ENCODE results near the gene GPR108.

GPR108 gene

DNA sequence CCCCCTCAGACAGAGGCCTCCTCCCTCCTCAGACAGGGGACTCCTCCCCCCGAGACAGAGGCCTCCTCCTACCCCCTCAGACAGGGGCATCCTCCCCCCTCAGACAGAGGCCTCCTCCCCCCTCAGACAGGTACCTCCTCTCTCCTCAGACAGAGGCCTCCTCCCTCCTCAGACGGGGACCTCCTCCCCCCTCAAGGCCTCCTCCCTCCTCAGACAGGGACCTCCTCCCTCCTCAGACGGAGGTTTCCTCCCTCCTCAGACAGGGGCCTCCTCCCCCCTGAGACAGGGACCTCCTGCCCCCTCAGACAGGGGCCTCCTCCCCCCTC, 30.8 kb downstream of the GPR108 start:
- in situ Hi-C loops (cut with HindIII; ENCODE audit: low sequenced_read_pairs), result no loop called here
- TF ChIP-seq, protein P1, sequence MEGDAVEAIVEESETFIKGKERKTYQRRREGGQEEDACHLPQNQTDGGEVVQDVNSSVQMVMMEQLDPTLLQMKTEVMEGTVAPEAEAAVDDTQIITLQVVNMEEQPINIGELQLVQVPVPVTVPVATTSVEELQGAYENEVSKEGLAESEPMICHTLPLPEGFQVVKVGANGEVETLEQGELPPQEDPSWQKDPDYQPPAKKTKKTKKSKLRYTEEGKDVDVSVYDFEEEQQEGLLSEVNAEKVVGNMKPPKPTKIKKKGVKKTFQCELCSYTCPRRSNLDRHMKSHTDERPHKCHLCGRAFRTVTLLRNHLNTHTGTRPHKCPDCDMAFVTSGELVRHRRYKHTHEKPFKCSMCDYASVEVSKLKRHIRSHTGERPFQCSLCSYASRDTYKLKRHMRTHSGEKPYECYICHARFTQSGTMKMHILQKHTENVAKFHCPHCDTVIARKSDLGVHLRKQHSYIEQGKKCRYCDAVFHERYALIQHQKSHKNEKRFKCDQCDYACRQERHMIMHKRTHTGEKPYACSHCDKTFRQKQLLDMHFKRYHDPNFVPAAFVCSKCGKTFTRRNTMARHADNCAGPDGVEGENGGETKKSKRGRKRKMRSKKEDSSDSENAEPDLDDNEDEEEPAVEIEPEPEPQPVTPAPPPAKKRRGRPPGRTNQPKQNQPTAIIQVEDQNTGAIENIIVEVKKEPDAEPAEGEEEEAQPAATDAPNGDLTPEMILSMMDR (IDR thresholded peaks at IDR 0.05; ENCODE audit: low read depth, low read length, missing control alignments), result no peak
- no peak overlapping the region for H3K4me3 ChIP-seq (ENCODE audit: low read depth, low read length)
- DNase-seq (ENCODE audit: low read depth), result no peak

DNA sequence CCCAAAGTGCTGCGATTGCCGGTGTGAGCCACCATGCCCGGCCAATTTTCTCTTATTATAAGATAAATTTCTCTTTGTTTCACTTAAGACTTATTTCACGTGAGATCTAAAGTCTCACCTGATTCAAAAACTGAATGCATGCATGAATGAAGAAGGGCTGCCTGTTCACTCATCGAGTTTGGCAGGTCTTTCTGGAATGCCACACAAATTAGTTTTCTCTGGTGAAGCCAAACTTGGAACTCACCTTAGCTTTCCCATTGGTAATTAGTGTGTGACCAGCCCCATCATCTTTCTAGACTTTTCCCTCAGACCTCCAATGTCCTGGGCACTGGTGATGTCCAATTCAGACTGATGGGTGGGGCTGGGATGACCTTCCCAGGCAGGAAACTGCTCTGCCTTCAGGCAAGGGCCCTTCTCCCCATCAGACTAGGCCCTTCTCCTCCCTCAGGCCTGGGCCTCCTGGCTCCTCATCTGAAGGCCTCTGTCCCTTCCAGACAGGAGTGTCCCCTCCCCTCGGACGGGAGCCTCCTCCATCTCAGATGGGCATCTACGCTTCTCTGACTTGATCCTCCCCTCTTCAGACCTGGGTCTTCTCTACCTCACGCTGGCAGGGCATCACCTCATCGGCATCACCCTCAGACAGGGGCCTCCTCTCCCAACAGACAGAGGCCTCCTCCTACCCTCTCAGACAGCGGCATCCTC, 31.3 kb downstream of the GPR108 start:
- TF ChIP-seq, protein P1 (IDR thresholded peaks at IDR 0.05; ENCODE audit: low read depth, low read length, missing control alignments), result no peak

DNA sequence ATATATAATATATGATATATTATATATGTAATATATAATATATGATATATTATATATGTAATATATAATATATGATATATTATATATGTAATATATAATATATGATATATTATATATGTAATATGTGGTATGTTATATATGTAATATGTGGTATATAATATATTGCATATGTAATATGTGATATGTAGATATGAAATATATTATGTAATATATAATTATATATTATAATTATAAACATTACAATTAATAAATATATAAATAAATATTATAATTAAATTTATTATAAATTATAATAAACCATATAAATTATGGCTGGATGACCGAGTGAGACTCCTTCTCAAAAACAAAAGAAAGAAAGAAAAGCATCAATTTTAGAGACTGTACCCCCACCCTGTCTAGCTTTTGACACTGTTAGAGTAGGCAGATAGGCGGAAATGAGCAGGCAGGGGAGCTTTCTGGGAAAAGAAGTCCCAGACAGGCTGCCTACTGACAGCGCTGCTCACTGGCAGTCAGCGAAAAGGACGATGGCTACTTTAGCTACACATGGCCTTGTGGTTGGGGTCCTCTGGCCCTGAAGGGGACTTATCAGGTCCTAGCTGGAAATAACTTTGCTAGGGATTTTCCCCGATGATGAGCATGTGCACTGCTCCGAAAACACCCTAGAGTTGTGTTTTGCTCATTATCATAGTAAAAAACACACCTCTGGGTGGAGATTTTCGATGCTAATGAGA, 36.6 kb downstream of the GPR108 start:
- no peak for DNase-seq (ENCODE audit: low read depth)
- H3K4me3 ChIP-seq (ENCODE audit: low read depth, low read length), result no peak overlapping the region
- in situ Hi-C loops (cut with HindIII; ENCODE audit: low sequenced_read_pairs), result no loop called here
- TF ChIP-seq, protein P1 (IDR thresholded peaks at IDR 0.05; ENCODE audit: low read depth, low read length, missing control alignments), result no peak

More for the DNA sequence above, 31.3 kb downstream of the GPR108 start:
- no peak for DNase-seq (ENCODE audit: low read depth)
- no peak overlapping the region for H3K4me3 ChIP-seq (ENCODE audit: low read depth, low read length)
- in situ Hi-C loops (cut with HindIII; ENCODE audit: low sequenced_read_pairs), result no loop called here

DNA sequence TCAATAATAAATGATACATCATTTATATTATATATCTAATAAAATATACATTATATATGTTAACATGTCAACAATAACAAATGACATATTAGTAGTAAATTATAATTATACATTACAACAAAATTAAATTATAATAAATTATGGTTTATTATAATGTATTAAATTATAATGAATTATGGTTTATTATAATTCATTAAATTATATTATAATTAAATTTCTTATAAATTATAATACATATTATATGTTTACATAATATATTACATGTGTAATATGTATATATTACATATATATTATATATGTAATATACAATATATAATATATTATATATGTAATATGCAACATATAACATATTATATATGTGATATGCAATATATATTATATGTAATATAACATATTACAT, 37.4 kb downstream of the GPR108 start:
- no peak for DNase-seq (ENCODE audit: low read depth)
- H3K4me3 ChIP-seq (ENCODE audit: low read depth, low read length), result no peak overlapping the region
- in situ Hi-C loops (cut with HindIII; ENCODE audit: low sequenced_read_pairs), result no loop called here
- TF ChIP-seq, protein P1 (IDR thresholded peaks at IDR 0.05; ENCODE audit: low read depth, low read length, missing control alignments), result no peak

DNA sequence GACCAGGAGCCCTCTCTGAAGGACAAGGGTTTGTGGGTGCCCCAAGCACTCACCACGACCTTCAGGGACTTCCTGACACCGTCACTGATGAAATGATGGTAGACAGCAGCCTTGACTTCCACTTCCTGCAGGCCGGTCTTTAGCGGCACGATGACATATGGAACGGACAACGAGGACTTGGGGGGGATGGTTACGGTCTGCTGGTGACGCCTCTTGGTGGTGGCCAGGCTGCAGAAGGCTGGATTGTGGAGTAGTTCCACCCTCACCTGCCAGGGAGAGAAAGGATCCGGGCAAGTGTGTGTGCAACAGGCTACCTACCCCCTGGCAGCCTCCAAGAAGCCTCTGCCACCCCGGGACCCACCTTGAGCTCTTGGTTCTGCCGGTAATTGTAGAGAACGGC, 40.1 kb downstream of the GPR108 start:
- TF ChIP-seq, protein P1 (IDR thresholded peaks at IDR 0.05; ENCODE audit: low read depth, low read length, missing control alignments), result no peak
- H3K4me3 ChIP-seq (ENCODE audit: low read depth, low read length), result no peak overlapping the region
- no peak for DNase-seq (ENCODE audit: low read depth)
- in situ Hi-C loops (cut with HindIII; ENCODE audit: low sequenced_read_pairs), result no loop called here

DNA sequence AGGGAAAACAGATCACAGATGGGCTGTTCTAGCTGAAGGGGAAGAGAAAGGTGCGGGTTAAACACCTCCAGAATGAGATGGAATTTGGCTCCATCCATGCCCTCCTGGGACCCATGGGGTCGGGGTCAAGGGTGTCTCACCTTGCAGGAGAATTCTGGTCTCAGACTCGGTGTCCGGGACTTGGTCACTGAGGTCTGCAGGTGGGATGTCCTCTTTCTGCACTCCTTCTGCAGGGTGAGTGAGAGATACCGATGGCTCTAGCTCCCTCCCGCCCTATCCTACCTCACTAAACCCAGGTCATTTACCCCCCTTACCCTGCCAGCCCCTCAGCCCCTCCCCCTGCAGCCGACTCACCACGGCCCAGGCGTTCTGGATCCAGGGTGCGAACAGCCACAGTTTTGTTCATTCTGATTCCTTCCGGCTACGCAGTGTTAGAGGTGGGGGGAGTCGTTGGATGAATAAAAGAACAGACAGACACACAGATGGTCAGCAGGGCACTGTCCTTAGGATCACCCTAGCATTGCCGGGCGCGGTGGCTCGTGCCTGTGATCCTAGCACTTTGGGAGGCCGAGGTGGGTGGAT, 41.0 kb downstream of the GPR108 start:
- TF ChIP-seq, protein P1 (IDR thresholded peaks at IDR 0.05; ENCODE audit: low read depth, low read length, missing control alignments), result no peak
- DNase-seq (ENCODE audit: low read depth), result no peak
- no peak overlapping the region for H3K4me3 ChIP-seq (ENCODE audit: low read depth, low read length)
- in situ Hi-C loops (cut with HindIII; ENCODE audit: low sequenced_read_pairs), result no loop called here
